ENCODE results near the gene MED27.

- TF ChIP-seq ZNF232 (CRISPR knock-in tag; IDR thresholded peaks at IDR 0.05; ENCODE audit: borderline replicate concordance) (no peak), TFDP1 (CRISPR knock-in tag; IDR thresholded peaks at IDR 0.05; ENCODE audit: borderline replicate concordance) (no peak), CTCF (CRISPR knock-in tag; IDR thresholded peaks at IDR 0.05) (no peak), MEIS1 (CRISPR knock-in tag; IDR thresholded peaks at IDR 0.05; ENCODE audit: borderline replicate concordance) (no peak), BCL6 (CRISPR knock-in tag; IDR thresholded peaks at IDR 0.05) (no peak), SMARCC2 (IDR thresholded peaks at IDR 0.05) (no peak), ZNF292 (CRISPR knock-in tag; IDR thresholded peaks at IDR 0.05; ENCODE audit: borderline replicate concordance, low read depth) (no peak), ZNF354B (CRISPR knock-in tag; IDR thresholded peaks at IDR 0.05) (no peak)
These were observed 194.5 kb downstream of the MED27 start for GRCh38 chr9:131885144-131885609.
